Measurements from ENCODE around the gene MFSD6. TPM values are rescaled to one million over a fixed set of nuclear protein-coding genes. Genes with fewer than 3 reads are reported as not detected.

MFSD6 gene
- total RNA-seq, 1 donor from 2014 or later, result 54.3 TPM

- DNase-seq (ENCODE audit: low read depth), result no peak
- TF ChIP-seq, protein P1, sequence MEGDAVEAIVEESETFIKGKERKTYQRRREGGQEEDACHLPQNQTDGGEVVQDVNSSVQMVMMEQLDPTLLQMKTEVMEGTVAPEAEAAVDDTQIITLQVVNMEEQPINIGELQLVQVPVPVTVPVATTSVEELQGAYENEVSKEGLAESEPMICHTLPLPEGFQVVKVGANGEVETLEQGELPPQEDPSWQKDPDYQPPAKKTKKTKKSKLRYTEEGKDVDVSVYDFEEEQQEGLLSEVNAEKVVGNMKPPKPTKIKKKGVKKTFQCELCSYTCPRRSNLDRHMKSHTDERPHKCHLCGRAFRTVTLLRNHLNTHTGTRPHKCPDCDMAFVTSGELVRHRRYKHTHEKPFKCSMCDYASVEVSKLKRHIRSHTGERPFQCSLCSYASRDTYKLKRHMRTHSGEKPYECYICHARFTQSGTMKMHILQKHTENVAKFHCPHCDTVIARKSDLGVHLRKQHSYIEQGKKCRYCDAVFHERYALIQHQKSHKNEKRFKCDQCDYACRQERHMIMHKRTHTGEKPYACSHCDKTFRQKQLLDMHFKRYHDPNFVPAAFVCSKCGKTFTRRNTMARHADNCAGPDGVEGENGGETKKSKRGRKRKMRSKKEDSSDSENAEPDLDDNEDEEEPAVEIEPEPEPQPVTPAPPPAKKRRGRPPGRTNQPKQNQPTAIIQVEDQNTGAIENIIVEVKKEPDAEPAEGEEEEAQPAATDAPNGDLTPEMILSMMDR (conservative IDR thresholded peaks at IDR 0.05; ENCODE audit: low read depth, low read length), result no peak
- no peak overlapping the region for H3K4me3 ChIP-seq (ENCODE audit: low read depth, low read length)
Measured at GRCh38 chr2:190527918-190528317, 119.8 kb downstream of the MFSD6 start.

DNA sequence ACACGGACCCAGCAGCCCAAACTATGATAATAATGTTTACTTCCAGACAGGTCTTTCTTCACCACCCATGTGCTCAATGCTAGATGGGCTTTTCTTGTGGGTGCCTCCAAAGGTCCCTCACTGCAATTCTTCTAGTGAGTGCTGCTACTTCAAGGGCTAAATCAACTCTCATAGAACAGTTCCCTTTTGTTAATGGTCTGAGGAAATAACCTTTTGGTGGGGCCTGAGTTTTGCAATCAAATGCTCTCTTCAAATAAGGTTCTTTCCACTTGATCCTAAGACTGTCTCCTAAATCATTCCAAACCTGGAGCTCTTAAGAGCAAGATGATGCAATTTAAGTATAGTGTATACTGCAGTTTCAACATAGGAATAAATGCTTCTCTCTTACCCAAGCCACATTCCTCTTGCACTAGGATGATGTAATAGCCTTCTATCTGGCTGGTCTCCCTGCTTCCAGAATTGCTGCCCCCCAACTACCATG is 120.4 kb downstream of the MFSD6 start:
- TF ChIP-seq, protein P1 (conservative IDR thresholded peaks at IDR 0.05; ENCODE audit: low read depth, low read length), result no peak
- H3K4me3 ChIP-seq (ENCODE audit: low read depth, low read length), result no peak overlapping the region
- DNase-seq (ENCODE audit: low read depth), result no peak

- DNase-seq (ENCODE audit: low read depth), result no peak
- TF ChIP-seq, protein P1 (conservative IDR thresholded peaks at IDR 0.05; ENCODE audit: low read depth, low read length), result no peak
- H3K4me3 ChIP-seq (ENCODE audit: low read depth, low read length), result no peak overlapping the region
Measured at GRCh38 chr2:190529486-190530247, 121.5 kb downstream of the MFSD6 start.

DNA sequence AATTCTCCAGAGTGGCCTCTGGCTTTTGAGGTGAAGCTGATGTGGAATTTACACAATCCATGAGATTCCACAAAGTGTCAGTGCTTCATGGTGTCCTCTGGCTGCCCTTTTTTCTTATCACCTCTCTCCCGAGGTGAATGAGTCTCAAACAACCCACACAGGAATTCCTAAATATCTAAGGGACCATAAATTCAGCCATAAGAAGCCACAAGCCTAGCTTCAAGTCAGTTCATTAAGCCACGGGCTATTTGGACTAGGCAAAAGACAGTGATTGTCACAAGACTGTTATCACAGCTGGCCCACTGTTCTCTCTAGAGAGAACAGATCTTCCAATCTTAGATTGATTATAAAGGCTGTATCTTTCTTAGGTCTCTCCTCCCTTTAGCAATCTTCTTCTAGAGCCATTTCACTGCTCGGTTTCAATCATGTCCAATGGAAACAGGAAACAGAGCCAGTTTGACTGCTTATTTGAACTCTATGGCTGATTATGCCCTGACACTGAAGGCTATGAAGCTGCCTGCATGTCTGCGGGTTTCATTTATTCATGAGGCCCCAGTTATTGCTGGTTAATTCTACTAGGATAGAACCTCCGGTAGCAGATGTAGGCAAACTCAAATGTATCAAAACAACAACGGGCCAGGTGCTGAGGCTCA is 122.2 kb downstream of the MFSD6 start:
- no peak for DNase-seq (ENCODE audit: low read depth)
- TF ChIP-seq, protein P1 (conservative IDR thresholded peaks at IDR 0.05; ENCODE audit: low read depth, low read length), result no peak
- H3K4me3 ChIP-seq (ENCODE audit: low read depth, low read length), result no peak overlapping the region

DNA sequence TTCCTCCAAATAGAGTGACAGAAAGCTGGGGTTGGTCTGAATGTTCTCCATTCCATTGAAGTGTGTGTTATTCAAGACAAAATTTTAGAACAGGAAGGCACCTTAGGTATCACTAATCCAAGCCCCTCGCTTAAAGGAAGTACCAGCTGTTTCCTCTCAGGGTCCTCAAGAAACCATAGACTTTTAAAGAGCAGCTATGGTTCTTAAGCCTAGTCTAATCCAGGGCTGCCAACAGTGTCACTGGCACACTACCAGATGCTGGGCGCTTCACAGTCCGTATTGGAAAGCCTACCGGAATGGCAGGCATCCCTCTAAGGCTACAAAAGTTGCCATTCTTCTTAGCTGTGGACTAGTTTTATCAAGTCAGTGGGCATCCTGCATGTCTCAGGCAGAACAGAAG is 124.4 kb downstream of the MFSD6 start:
- DNase-seq (ENCODE audit: low read depth), result no peak
- H3K4me3 ChIP-seq (ENCODE audit: low read depth, low read length), result no peak overlapping the region
- TF ChIP-seq, protein P1 (conservative IDR thresholded peaks at IDR 0.05; ENCODE audit: low read depth, low read length), result no peak

DNA sequence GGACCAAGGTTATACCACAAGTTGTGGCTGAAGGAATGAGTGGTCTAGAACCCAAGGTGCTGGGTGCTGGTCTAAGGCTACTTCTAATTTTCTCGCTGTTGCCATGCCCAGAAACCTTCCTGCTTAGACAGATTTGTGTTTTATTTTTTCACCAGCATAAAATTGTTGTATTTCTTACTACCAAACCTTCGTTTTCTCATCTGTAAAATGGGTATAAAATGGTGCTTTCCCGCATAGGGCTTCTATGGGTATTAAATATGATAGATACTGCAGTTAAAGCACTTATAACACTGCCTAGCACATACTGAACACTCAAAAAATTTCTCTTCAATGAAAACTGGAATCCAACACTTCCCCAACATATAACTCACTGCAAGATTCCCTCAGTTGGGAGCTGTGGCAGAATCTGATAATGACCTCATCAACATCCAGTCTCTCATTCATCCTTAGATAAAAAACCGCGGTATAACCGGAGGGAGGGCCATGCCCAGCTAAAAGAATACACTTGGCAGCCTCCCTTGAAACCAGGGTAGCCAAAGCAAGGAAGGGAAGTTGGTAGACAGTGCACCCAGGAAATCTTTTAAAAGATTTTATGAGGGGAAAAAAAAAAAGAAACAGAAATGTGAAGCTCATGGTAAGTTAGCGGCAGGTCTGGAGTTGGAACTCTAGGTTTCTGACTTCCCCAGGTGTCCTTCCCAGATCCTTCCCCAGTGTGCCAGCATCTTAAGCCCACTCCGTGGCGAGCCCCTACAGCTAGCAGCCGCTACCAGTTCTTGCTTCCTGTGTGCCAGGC is 125.2 kb downstream of the MFSD6 start:
- TF ChIP-seq, protein P1 (conservative IDR thresholded peaks at IDR 0.05; ENCODE audit: low read depth, low read length), result no peak
- no peak for DNase-seq (ENCODE audit: low read depth)
- peak overlapping the region; percentile 64 for H3K4me3 ChIP-seq (ENCODE audit: low read depth, low read length)
